Activated naive CD8-positive, alpha-beta T cell treated with anti-CD3 and anti-CD28 coated beads, Interleukin-2, amount 50 U/mL, for 24 hours (primary cell): ENCODE measurements around the gene TNFAIP1.
A peak's percentile ranks its signal among the peaks of the same experiment; 100 is the strongest.

Experiments used
- ATAC-seq: fragments of 150-1000 bp; cut with Tn5 transposase; one replicate; pipeline ENCODE4 v1.10.0; 2021
- DNase-seq: peaks from one replicate; pipeline ENCODE4 v3.0.0; 2021
- H3K27ac Mint-ChIP-seq: one replicate; pipeline ENCODE4 v1.8.0; 2021; ENCODE audit warnings: mild to moderate bottlenecking, mixed read lengths
- H3K27me3 Mint-ChIP-seq: one replicate; pipeline ENCODE4 v1.8.0; 2021; ENCODE audit warnings: mixed read lengths
- H3K36me3 Mint-ChIP-seq: one replicate; pipeline ENCODE4 v1.8.0; 2021; ENCODE audit warnings: low read depth, mixed read lengths
- H3K4me1 Mint-ChIP-seq: one replicate; pipeline ENCODE4 v1.8.0; 2021; ENCODE audit warnings: mixed read lengths
- H3K4me3 Mint-ChIP-seq: one replicate; pipeline ENCODE4 v1.8.0; 2021; ENCODE audit warnings: mild to moderate bottlenecking, moderate library complexity, mixed read lengths
- H3K9me3 Mint-ChIP-seq: one replicate; pipeline ENCODE4 v1.8.0; 2021; ENCODE audit warnings: mixed read lengths

The TNFAIP1 gene

GRCh38 chr17:28317966-28318758 is 17.4 kb upstream of the TNFAIP1 start:
- H3K27ac Mint-ChIP-seq: peak overlapping the region; percentile 89
- no peaks in the 10 kb centered on the region for H3K9me3 Mint-ChIP-seq
- ATAC-seq (peak; percentile 4), DNase-seq (peak; percentile 29)
- H3K4me3 Mint-ChIP-seq: peak overlapping the region; percentile 93
- peaks cover 16% of the 10 kb centered on the region for H3K36me3 Mint-ChIP-seq
- H3K27me3 Mint-ChIP-seq: peaks cover 1% of the 10 kb centered on the region
- peaks cover 34% of the 10 kb centered on the region for H3K4me1 Mint-ChIP-seq

GRCh38 chr17:28318759-28319597 is 16.6 kb upstream of the TNFAIP1 start, which contains the start of gene TMEM97:
TSS of gene TMEM97 (plus strand) at chr17:28319200. CDS start at chr17:28319240, 40 bp downstream.
- Mint-ChIP-seq H3K9me3 (no peaks in the 10 kb centered on the region), H3K4me1 (peaks cover 34% of the 10 kb centered on the region), H3K4me3 (peak within 1 kb of the TSS; percentile 93), H3K27me3 (peaks cover 1% of the 10 kb centered on the region), H3K27ac (peak within 1 kb of the TSS; percentile 89), H3K36me3 (peaks cover 16% of the 10 kb centered on the region)
- DNase-seq (peak; percentile 96), ATAC-seq (peak; percentile 99)

DNA sequence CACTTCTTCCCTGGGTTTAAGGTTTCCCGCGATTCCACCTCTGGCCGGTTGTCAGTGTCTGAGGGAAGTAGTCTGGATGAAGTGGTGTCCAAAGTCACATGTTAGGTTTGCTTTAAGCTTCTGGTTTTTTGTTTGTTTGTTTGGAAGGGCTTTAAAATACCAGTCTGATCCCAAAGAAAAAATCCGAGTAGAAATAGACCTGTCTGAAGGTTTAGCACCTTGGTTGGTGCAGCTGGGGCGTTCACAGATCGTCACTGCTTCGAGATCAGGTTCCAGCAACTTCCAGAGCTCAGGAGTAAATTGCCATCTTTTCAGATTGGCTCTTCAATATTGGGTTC is 16.0 kb upstream of the TNFAIP1 start:
- Mint-ChIP-seq H3K9me3 (no peaks in the 10 kb centered on the region), H3K36me3 (peaks cover 16% of the 10 kb centered on the region), H3K27ac (peak overlapping the region; percentile 89), H3K4me3 (peak overlapping the region; percentile 93), H3K27me3 (peaks cover 1% of the 10 kb centered on the region), H3K4me1 (peaks cover 34% of the 10 kb centered on the region)
- ATAC-seq: no peak
- DNase-seq: no peak

DNA sequence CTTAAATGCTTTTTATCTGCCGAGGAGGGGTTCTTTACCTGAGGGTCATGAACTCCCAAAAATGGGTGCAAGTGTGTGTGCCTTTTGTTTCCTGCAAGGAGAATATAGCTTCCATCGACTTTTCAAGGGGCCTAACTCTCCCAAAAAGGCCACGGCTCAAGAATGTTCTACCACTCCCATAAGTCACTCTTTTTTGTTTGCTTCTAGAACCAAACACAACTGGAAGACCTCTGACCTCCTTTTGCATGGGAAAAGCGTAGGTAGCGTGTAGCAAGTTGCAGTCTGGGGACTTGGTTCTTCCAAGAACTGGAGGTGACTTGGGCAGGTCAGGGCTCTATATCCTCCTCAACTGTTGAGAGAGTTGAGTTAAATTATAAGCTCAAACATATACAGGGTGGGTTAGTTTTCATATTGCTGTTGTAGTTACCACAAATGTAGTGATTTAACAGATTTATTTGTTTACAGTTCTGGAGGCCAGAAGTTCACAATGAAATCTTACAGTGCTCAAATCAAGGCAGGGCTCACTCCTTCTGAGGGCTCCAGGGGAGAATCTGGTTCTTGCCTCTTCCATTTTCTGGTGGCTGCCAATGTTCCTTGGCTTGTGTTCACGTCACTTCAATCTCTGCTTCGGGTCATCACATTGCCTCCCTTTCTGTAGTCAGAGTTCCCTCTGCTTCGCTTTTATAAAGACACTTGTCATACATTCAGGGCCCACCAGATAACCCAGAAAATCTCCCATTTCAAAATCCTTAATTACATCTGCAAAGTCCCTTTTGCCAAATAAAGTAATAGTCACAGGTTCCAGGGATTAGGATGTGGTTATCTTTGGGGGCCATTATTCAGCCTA is 15.1 kb upstream of the TNFAIP1 start:
- H3K36me3 Mint-ChIP-seq: peaks cover 16% of the 10 kb centered on the region
- H3K27me3 Mint-ChIP-seq: peaks cover 1% of the 10 kb centered on the region
- peaks cover 34% of the 10 kb centered on the region for H3K4me1 Mint-ChIP-seq
- peak overlapping the region; percentile 93 for H3K4me3 Mint-ChIP-seq
- no peak for ATAC-seq
- H3K9me3 Mint-ChIP-seq: no peaks in the 10 kb centered on the region
- peak overlapping the region; percentile 89 for H3K27ac Mint-ChIP-seq
- DNase-seq: no peak

- H3K4me1 Mint-ChIP-seq: peaks cover 41% of the 10 kb centered on the region
- ATAC-seq: no peak
- H3K36me3 Mint-ChIP-seq: peaks cover 35% of the 10 kb centered on the region
These were observed 11.3 kb upstream of the TNFAIP1 start for GRCh38 chr17:28324267-28324745.

DNA sequence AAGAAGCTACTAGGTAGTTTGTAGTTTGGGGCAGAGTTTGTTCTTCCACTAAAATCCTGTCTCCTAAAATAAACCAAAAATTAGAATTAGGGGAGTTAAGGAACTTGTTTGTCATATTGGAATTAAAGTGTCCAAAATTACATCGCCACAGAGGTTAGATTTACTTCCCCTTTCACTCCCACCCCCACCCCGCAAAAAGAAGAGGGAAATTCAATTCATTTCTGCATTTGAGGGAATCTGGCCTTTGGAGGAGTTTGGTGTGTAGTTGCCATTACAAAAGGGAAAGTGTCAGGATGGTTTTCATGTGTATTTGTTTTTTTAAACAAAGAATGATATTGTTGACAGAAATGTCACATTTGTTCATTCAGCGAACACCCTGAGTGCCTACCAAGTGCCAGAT is 10.8 kb upstream of the TNFAIP1 start:
- Mint-ChIP-seq H3K27ac (no peak overlapping the region), H3K9me3 (no peaks in the 10 kb centered on the region), H3K4me1 (peaks cover 37% of the 10 kb centered on the region), H3K4me3 (no peak overlapping the region), H3K27me3 (no peaks in the 10 kb centered on the region), H3K36me3 (peaks cover 33% of the 10 kb centered on the region)
- DNase-seq (no peak), ATAC-seq (no peak)

More at GRCh38 chr17:28324267-28324745, 11.3 kb upstream of the TNFAIP1 start:
- Mint-ChIP-seq H3K9me3 (no peaks in the 10 kb centered on the region), H3K27me3 (no peaks in the 10 kb centered on the region), H3K27ac (no peak overlapping the region), H3K4me3 (no peak overlapping the region)
- DNase-seq: no peak

DNA sequence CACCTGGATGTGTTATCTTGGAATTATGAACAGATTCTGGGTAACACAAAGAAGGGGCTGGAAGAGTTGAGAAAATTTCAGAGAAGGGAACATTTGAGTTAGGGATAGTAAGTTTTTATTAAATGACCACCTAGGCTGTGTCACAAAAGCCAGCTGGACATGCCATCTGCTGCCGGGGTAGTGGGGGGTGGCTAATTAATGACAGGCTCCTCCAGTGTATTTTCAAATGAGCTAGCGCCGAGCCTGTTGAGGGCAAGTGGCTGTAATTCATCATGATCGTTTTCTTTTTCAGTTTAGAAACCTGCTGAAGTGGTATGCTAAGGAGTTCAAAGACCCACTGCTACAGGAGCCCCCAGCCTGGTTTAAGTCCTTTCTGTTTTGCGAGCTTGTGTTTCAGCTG is 10.3 kb upstream of the TNFAIP1 start:
- Mint-ChIP-seq H3K9me3 (no peaks in the 10 kb centered on the region), H3K27me3 (no peaks in the 10 kb centered on the region), H3K36me3 (peaks cover 30% of the 10 kb centered on the region), H3K4me1 (peaks cover 33% of the 10 kb centered on the region), H3K4me3 (no peak overlapping the region), H3K27ac (no peak overlapping the region)
- DNase-seq: no peak
- no peak for ATAC-seq

GRCh38 chr17:28326114-28326513 is 9.4 kb upstream of the TNFAIP1 start:
- Mint-ChIP-seq H3K36me3 (peaks cover 23% of the 10 kb centered on the region), H3K4me1 (peaks cover 24% of the 10 kb centered on the region), H3K27ac (no peak overlapping the region), H3K4me3 (no peak overlapping the region), H3K9me3 (no peaks in the 10 kb centered on the region), H3K27me3 (no peaks in the 10 kb centered on the region)
- no peak for ATAC-seq
- no peak for DNase-seq

GRCh38 chr17:28327031-28327607 is 8.4 kb upstream of the TNFAIP1 start:
- H3K36me3 Mint-ChIP-seq: peaks cover 21% of the 10 kb centered on the region
- no peak overlapping the region for H3K4me3 Mint-ChIP-seq
- peak overlapping the region; percentile 33 for H3K27ac Mint-ChIP-seq
- H3K4me1 Mint-ChIP-seq: peaks cover 20% of the 10 kb centered on the region
- no peaks in the 10 kb centered on the region for H3K9me3 Mint-ChIP-seq
- no peak for DNase-seq
- no peaks in the 10 kb centered on the region for H3K27me3 Mint-ChIP-seq
- ATAC-seq: peak; percentile 88

DNA sequence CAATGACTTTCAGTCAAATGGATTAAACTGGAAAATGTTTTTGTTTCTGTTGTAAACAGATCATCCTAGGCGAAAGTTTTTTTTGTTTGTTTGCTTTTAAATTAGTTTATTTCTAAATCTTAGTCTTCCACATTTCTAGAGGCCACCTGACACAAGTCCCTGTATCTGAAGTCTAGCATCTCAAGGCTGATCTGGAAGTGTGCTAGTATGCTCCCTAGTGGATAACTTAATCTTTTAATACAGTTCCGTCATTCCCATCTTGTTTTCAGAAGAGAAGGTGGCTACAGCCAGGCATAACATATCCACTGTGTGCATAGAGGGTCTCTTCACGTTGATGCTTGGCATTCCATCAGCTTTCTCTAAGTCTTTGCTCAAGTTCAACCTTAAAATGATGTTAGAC is 7.9 kb upstream of the TNFAIP1 start:
- Mint-ChIP-seq H3K36me3 (peaks cover 21% of the 10 kb centered on the region), H3K4me3 (no peak overlapping the region), H3K4me1 (peaks cover 20% of the 10 kb centered on the region), H3K27me3 (no peaks in the 10 kb centered on the region), H3K9me3 (no peaks in the 10 kb centered on the region), H3K27ac (peak overlapping the region; percentile 33)
- ATAC-seq (no peak), DNase-seq (no peak)

GRCh38 chr17:28328325-28328724 is 7.2 kb upstream of the TNFAIP1 start:
- Mint-ChIP-seq H3K27ac (no peak overlapping the region), H3K4me3 (no peak overlapping the region), H3K36me3 (peaks cover 19% of the 10 kb centered on the region)

DNA sequence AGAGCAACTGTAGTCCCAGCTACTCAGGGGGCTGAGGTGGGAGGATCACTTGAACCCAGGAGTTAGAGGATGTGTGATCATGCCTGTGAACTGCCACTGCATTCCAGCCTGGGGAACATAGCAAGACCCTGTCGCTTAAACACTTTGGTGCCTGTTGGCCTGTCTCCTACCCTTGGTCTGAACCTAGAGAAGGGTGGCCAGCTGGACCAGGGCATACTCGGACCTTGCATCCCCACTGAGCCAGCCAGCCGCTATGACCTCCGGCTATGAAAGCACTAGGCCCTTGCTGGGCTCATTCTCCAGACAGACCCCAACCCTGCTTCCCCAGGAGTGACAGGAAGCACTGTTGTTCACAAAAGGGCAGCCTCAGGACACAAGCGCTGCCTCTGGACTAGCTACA is 4.9 kb upstream of the TNFAIP1 start:
- H3K36me3 Mint-ChIP-seq: peaks cover 19% of the 10 kb centered on the region

More at GRCh38 chr17:28328325-28328724, 7.2 kb upstream of the TNFAIP1 start:
- Mint-ChIP-seq H3K9me3 (no peaks in the 10 kb centered on the region), H3K27me3 (no peaks in the 10 kb centered on the region), H3K4me1 (peaks cover 20% of the 10 kb centered on the region)
- DNase-seq (no peak), ATAC-seq (no peak)

DNA sequence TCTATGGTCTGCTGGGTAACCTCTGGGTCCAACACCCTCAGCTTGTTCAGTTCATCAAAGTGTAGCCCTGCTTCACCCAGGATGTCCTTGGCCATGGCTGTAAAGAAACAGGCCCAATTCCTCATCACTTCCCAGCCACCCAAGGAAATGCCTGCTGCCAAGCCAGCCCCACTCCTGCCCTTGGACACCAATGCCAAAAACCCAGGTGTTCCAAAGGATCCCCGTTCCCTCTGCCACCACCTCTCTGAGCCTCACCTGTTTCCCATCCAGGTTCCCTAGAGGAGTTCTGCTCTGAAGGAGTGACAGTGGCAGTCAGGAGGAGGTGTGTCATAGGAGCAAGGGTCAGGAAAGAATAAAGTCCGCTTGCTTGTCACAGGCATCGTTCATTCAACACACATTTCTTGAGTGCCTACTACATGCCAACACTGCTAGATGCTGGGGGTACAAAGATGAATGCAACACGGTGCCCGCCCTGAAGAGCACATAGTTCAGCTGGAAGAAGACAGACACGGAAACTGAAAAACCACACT is 3.6 kb upstream of the TNFAIP1 start:
- Mint-ChIP-seq H3K4me3 (no peak overlapping the region), H3K9me3 (no peaks in the 10 kb centered on the region), H3K27ac (no peak overlapping the region), H3K27me3 (no peaks in the 10 kb centered on the region), H3K4me1 (peaks cover 34% of the 10 kb centered on the region), H3K36me3 (peaks cover 11% of the 10 kb centered on the region)
- ATAC-seq (no peak), DNase-seq (no peak)

More for the DNA sequence above, 4.9 kb upstream of the TNFAIP1 start:
- peaks cover 33% of the 10 kb centered on the region for H3K4me1 Mint-ChIP-seq
- no peaks in the 10 kb centered on the region for H3K9me3 Mint-ChIP-seq
- H3K27ac Mint-ChIP-seq: no peak overlapping the region
- no peak overlapping the region for H3K4me3 Mint-ChIP-seq
- H3K27me3 Mint-ChIP-seq: no peaks in the 10 kb centered on the region
- DNase-seq: no peak
- no peak for ATAC-seq
